ENCODE measurements around the gene LRRC25. TPM values are rescaled to one million over a fixed set of nuclear protein-coding genes. Genes with fewer than 3 reads are reported as not detected.

Gene LRRC25
- total RNA-seq, 6 donors from 2014 or later = 4.0 to 49.4 (median 24.0) TPM

DNA sequence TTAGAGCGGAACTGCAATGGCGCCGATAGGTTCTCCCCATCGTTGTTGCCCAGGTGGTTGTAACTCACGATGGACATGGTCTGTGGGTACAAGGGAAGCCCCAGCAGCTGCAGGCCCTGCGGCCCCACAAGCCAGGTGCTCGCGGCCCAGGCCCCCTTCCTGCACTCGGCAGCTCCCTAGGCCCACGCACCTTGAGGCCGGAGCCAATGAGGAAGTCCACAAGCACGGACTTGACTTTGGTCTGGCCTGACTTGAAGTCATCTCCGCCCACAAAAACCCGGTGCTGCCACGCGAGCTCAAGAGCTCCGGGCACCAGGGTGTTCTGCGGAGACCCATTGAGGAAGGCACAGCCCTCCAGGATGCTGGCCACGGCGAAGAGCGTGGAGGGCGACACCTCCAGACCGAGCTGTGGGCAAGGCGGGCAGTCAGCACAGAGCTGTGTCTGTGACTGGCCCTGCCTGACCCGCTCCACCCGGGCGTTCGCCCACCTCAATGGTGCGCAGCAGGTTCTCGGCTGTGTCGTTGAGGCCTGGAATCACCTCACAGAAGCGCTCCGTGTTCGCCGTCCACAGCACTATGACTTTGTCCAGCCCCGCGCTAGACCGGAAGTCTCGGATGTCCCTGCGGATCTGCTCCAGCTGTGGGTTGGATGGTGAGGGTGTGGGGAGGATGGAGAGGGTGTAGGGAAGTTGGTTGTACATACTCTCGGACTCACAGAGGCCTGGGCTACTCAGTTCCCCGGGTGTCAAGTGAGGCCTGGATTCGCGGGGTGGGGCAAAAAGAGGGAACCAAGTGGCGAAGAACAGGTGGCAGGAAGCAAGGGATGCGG is 38.6 kb upstream of the LRRC25 start:
- H3K36me3 ChIP-seq = peaks cover 0 to 10% (median 0%) of the 10 kb centered on the region in 4 donors
- H3K9me3 ChIP-seq = no peaks in the 10 kb centered on the region
- ATAC-seq (ENCODE audit: low FRiP score in 2 of 2) (no peak), DNase-seq (peak in 1 of 2 donors; percentile 83)
- H3K4me1 ChIP-seq = peaks cover 33 to 60% (median 42%) of the 10 kb centered on the region in 4 donors
- TF ChIP-seq POLR2A (IDR thresholded peaks at IDR 0.05) (no peak), POLR2AphosphoS5 (IDR thresholded peaks at IDR 0.05) (no peak), EP300 (IDR thresholded peaks at IDR 0.05) (no peak)
- TF ChIP-seq, protein P1, sequence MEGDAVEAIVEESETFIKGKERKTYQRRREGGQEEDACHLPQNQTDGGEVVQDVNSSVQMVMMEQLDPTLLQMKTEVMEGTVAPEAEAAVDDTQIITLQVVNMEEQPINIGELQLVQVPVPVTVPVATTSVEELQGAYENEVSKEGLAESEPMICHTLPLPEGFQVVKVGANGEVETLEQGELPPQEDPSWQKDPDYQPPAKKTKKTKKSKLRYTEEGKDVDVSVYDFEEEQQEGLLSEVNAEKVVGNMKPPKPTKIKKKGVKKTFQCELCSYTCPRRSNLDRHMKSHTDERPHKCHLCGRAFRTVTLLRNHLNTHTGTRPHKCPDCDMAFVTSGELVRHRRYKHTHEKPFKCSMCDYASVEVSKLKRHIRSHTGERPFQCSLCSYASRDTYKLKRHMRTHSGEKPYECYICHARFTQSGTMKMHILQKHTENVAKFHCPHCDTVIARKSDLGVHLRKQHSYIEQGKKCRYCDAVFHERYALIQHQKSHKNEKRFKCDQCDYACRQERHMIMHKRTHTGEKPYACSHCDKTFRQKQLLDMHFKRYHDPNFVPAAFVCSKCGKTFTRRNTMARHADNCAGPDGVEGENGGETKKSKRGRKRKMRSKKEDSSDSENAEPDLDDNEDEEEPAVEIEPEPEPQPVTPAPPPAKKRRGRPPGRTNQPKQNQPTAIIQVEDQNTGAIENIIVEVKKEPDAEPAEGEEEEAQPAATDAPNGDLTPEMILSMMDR (IDR thresholded peaks at IDR 0.05) = no peak
- peak overlapping the region in 2 of 4 donors; percentile 60 to 61 for H3K4me3 ChIP-seq
- peak overlapping the region; percentile 15 to 72 (median 62) for H3K27ac ChIP-seq
- WGBS, 2 donors = 82 to 88% methylated on average over 38 to 42 of the region's 46 CpGs
- H3K27me3 ChIP-seq = no peaks in the 10 kb centered on the region

DNA sequence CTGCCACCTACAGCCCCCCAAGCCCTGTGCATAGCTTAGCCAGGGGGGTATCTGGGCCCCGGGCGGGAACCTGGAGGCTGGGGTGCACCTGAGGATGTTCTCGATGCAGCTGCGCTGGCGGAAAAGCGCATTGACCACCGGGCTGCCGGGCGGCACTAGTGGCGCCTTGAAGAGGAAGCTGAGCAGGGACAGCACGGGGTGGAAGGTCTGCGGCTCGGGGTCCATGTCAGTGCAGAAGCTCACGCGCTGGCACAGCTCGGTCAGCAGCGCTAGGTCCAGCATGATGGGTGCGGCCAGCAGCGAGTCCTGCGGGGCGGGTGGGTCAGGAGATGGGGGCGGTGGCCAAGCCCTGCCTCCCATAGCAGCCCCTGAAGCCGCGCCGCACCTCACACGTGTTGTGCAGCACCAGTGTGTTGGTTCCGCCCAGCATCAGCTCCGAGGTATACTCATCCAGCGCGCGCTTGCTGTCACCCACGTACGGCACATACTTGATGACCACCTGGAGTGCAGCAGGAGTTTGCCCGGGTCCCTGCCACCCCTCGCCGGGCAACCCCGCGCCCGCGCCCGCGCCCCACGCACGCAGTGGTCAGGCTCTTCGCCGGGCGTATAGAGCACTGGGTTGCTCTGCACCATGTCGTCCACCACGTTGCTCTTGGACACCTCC is 37.9 kb upstream of the LRRC25 start:
- TF ChIP-seq EP300 (IDR thresholded peaks at IDR 0.05) (no peak), POLR2A (IDR thresholded peaks at IDR 0.05) (no peak), POLR2AphosphoS5 (IDR thresholded peaks at IDR 0.05) (no peak)
- TF ChIP-seq, protein P1 (IDR thresholded peaks at IDR 0.05) = no peak
- peaks cover 0 to 10% (median 0%) of the 10 kb centered on the region in 4 donors for H3K36me3 ChIP-seq
- peaks cover 33 to 63% (median 42%) of the 10 kb centered on the region in 4 donors for H3K4me1 ChIP-seq
- DNase-seq (peak in 1 of 2 donors; percentile 87), ATAC-seq (ENCODE audit: low FRiP score in 2 of 2) (no peak)
- WGBS, 2 donors = 94 to 96% methylated on average over 37 to 43 of the region's 49 CpGs
- no peak overlapping the region for H3K27ac ChIP-seq
- H3K4me3 ChIP-seq = no peak overlapping the region
- H3K27me3 ChIP-seq = no peaks in the 10 kb centered on the region
- no peaks in the 10 kb centered on the region for H3K9me3 ChIP-seq

DNA sequence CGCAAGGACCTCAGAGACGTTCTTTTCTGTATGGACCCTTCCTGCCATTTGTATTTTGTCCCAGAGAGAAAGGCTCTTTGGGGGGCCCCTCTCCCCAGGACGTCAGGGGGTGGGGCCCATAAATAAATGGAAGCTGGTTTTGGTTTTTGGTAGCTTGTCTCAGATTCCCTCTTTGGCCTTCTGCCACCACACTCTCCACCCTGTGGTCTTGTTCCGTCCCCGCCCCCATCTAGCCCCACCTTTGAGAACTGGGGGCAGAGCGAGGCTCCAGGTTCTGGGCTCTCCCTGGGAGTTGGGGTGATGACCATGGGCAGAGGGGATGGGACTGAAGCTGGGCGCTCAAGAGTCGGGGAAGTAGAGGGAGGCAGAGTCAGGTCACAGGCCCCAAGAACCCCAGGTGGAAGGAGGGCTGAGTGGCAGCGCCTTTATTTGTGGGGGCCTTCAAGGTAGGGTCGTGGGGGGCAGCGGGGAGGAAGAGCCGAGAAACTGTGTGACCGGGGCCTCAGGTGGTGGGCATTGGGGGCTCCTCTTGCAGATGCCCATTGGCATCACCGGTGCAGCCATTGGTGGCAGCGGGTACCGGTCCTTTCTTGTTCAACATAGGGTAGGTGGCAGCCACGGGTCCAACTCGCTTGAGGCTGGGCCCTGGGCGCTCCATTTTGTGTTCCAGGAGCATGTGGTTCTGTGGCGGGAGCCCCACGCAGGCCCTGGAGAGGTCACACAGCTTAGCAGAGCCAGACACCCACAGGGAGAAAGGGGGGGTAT is 37.2 kb upstream of the LRRC25 start:
- Histone ChIP-seq H3K27ac (peak overlapping the region in 2 of 4 donors; percentile 57 to 77), H3K27me3 (no peaks in the 10 kb centered on the region), H3K4me3 (peak overlapping the region in 1 of 4 donors; percentile 59), H3K4me1 (peaks cover 38 to 67% (median 47%) of the 10 kb centered on the region in 4 donors), H3K36me3 (peaks cover 0 to 10% (median 0%) of the 10 kb centered on the region in 4 donors), H3K9me3 (no peaks in the 10 kb centered on the region)
- ATAC-seq (ENCODE audit: low FRiP score in 2 of 2) (no peak), DNase-seq (no peak)
- 83 to 84% methylated on average over 17 to 19 of the region's 21 CpGs for WGBS, 2 donors
- TF ChIP-seq POLR2AphosphoS5 (IDR thresholded peaks at IDR 0.05) = no peak
- TF ChIP-seq EP300 (IDR thresholded peaks at IDR 0.05) = no peak
- TF ChIP-seq POLR2A (IDR thresholded peaks at IDR 0.05) = no peak
- TF ChIP-seq, protein P1 (IDR thresholded peaks at IDR 0.05) = no peak

DNA sequence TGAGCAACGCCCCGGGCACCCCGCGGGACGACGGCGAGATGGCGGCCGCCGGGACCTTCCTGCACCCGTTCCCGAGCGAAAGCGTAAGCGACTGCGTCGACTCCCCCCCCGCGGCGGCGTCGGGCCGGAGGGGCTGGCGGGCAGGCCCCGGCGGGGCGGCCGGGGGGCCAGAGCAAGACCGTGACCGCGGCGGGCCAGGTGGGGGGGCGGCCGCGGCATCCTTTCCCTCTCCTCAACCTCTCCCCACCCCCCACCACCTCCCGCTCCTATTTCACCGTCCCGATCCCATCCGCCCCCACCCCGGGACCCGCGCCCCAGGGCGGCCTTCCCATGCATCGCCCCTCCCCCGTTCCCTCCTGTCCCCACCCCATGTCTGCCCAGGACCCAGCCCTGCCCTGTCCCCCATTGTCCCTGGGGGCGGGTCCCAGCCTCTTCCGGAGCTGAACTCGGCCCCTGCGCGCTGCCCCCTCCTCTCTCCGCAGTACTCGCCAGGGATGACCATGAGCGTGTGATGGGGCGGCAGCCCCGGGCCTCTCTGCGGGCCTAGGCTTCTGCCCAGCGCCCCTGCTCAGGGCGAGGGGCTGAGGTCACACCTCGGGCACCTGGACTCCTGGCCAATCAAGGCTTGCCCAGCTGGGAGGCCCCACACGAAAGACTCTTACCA is 36.4 kb upstream of the LRRC25 start:
- peak overlapping the region; percentile 49 to 77 (median 60) for H3K27ac ChIP-seq
- H3K27me3 ChIP-seq = no peaks in the 10 kb centered on the region
- H3K36me3 ChIP-seq = peaks cover 0 to 10% (median 0%) of the 10 kb centered on the region in 4 donors
- H3K4me1 ChIP-seq = peaks cover 42 to 68% (median 52%) of the 10 kb centered on the region in 4 donors
- peak overlapping the region in 3 of 4 donors; percentile 46 to 60 (median 59) for H3K4me3 ChIP-seq
- no peaks in the 10 kb centered on the region for H3K9me3 ChIP-seq
- TF ChIP-seq EP300 (IDR thresholded peaks at IDR 0.05) (no peak), POLR2A (IDR thresholded peaks at IDR 0.05) (no peak), POLR2AphosphoS5 (IDR thresholded peaks at IDR 0.05) (no peak)
- TF ChIP-seq, protein P1 (IDR thresholded peaks at IDR 0.05) = no peak
- no peak for ATAC-seq (ENCODE audit: low FRiP score in 2 of 2)
- DNase-seq = peak in 1 of 2 donors; percentile 89
- 10 to 57% methylated on average over 6 to 14 of the region's 60 CpGs for WGBS, 2 donors

Measured in upper lobe of left lung (tissue), 6 donors.